Raji (cell line): ENCODE data around the gene ENGASE.

Source experiments
- POLR2A ChIP-seq: IDR thresholded peaks from 2 replicates; pipeline ENCODE4 v1.6.1; 2011; ENCODE audit warnings: low read depth, low read length, control low read depth; ENCODE audit not compliant: insufficient read depth

ENGASE gene

GRCh38 chr17:79080761-79081290 is 6.2 kb downstream of the ENGASE start:
- TF ChIP-seq POLR2A = no peak

GRCh38 chr17:79081571-79082276 is 7.1 kb downstream of the ENGASE start:
- TF ChIP-seq POLR2A = no peak

- TF ChIP-seq POLR2A = no peak
These were observed 7.9 kb downstream of the ENGASE start for GRCh38 chr17:79082311-79083190.

GRCh38 chr17:79083191-79083971 is 8.8 kb downstream of the ENGASE start:
- TF ChIP-seq POLR2A = no peak

GRCh38 chr17:79084291-79085153 is 9.9 kb downstream of the ENGASE start:
- TF ChIP-seq POLR2A = no peak

DNA sequence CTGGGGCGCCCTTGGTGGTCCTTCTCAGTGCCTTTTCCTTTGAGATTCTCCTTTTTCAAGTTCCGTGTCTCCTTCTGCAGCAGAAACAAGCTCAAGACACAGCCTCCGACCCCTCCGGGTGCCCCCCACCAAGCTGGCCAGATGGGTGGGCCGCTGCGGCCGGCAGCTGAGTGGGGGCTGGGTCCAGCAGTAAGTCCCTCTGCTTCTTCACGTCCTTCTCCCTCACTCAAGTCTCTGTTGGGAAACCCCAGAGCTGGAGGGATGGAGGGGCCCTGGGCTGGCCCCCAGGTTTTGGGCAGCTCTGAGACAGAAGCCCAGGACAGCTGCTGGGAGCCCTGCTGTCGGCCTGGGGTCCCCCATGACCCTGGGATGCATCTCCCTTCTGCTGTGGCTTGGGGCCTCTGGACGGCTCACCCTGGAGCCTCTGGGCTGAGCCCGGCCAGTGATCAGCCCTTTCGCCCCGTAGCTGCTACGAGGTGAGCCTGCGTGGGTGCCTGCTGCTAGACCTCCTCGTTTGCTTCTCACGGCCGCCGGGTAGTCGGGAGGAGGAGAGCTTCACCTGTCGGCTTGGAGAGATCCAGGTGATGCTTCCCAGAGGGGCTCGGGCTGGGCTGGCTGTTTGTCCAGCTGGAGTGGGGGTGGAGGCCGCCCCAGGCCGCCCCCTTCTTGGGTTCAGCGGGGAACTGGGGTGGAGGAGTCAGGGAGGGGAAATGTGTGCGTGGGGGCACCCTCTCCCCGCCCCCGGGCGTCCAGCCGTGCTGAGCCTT is 10.7 kb downstream of the ENGASE start:
- TF ChIP-seq POLR2A = no peak

- no peak for TF ChIP-seq POLR2A
These were observed 11.4 kb downstream of the ENGASE start for GRCh38 chr17:79085921-79086551.

DNA sequence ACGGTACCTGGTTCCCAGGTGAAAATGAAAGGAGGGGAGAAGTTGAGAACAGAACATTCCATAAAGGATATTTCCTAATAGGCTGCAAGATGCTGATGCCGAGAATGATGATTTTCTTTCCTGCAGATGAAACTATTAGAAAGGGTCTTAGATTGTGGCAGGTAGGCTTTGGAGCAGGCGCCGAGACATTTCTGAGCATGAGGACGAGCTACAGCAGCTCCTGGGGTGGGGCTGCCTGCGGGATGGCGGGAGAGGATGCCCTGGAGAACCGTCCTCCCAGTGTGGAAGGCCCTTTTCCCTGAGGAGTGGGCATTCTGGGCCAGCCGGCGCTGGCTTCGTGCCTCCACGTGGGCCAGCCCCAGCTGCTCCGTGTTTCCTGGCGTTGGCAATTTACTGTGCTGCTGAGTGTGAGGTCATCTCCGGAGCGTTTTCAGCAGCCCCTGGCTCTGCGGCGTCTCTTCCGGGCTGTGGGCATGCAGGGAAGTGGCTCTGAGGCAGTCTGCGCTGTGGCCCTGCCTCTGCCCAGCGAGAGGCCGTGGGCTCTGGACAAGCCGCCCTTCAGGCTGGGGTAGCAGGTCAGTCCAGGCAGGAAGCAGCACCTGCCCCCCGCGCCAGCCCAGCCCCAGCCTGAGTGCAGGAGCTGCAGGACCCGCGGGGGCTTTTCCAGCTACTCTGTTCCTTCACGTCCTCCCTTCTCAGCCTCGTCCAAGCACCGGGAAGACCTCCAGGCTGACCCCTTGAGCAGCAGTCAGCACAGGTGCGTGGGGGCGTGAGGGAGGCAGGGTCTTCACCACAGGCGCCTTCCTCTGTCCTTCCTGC is 12.2 kb downstream of the ENGASE start:
- TF ChIP-seq POLR2A = no peak

- TF ChIP-seq POLR2A = no peak
These were observed 13.0 kb downstream of the ENGASE start for GRCh38 chr17:79087428-79088143.

GRCh38 chr17:79088247-79088996 is 13.8 kb downstream of the ENGASE start:
- TF ChIP-seq POLR2A = no peak

GRCh38 chr17:79088997-79089328 is 14.3 kb downstream of the ENGASE start:
- TF ChIP-seq POLR2A = no peak
